ENCODE measurements around the gene LSM14A.
"Not testable (repeated sequence)": the region's sequence is repeated elsewhere in the genome, so short reads cannot be mapped to it uniquely, and the experiment has no call there.

The LSM14A gene

DNA sequence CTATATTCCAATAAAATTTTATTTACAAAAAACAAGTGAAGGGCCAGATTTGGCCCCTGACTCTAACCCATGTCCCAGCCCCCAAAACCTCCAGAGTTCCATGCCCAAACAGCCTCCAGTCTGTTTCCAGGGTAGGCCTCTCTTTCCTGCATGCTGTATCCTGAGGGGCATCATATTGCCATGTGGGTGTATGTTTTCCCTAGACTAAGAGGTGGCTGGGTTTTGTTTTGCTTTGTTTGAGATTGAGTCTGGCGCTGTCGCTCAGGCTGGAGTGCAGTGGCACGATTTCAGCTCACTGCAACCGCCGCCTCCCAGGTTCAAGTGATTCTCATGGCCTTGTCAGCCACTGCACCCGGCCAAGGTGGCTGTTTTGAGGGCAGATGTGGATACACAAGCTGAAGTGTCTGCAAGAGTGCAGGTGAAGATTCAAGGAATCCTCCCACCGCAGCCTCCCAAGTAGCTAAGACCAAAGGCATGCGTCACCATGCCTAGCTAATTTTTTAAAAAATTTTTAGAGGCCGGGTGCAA lies 23.6 kb upstream of the LSM14A start:
- no peak for DNase-seq (ENCODE audit: low spot score)
- in situ Hi-C loops (cut with MboI; ENCODE audit: low sequenced_read_pairs, unreplicated experiment), result no loop called here
- TF ChIP-seq, protein P1, sequence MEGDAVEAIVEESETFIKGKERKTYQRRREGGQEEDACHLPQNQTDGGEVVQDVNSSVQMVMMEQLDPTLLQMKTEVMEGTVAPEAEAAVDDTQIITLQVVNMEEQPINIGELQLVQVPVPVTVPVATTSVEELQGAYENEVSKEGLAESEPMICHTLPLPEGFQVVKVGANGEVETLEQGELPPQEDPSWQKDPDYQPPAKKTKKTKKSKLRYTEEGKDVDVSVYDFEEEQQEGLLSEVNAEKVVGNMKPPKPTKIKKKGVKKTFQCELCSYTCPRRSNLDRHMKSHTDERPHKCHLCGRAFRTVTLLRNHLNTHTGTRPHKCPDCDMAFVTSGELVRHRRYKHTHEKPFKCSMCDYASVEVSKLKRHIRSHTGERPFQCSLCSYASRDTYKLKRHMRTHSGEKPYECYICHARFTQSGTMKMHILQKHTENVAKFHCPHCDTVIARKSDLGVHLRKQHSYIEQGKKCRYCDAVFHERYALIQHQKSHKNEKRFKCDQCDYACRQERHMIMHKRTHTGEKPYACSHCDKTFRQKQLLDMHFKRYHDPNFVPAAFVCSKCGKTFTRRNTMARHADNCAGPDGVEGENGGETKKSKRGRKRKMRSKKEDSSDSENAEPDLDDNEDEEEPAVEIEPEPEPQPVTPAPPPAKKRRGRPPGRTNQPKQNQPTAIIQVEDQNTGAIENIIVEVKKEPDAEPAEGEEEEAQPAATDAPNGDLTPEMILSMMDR (IDR thresholded peaks at IDR 0.05; ENCODE audit: borderline replicate concordance, control extremely low read depth, extremely low read depth, insufficient read depth, missing control alignments), result no peak

DNA sequence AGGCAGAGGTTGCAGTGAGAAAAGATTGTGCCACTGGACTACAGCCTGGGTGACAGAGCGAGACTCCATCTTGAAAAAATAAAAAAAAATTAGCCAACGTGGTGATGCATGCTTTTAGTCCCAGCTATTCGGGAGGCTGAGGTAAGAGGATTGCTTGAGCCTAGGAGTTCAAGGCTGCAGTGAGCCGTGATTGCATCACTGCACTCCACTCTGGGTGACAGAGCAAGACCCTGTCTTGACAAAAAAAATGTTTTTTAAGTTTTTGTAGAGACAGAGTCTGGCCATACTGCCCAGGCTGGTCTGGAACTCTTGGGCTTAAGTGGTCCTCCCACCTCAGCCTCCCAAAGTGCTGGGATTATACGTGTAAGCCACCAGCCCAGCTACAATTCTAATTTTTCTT lies 22.4 kb upstream of the LSM14A start:
- DNase-seq (ENCODE audit: low spot score), result no peak
- TF ChIP-seq, protein P1 (IDR thresholded peaks at IDR 0.05; ENCODE audit: borderline replicate concordance, control extremely low read depth, extremely low read depth, insufficient read depth, missing control alignments), result no peak
- in situ Hi-C loops (cut with MboI; ENCODE audit: low sequenced_read_pairs, unreplicated experiment), result no loop called here

DNA sequence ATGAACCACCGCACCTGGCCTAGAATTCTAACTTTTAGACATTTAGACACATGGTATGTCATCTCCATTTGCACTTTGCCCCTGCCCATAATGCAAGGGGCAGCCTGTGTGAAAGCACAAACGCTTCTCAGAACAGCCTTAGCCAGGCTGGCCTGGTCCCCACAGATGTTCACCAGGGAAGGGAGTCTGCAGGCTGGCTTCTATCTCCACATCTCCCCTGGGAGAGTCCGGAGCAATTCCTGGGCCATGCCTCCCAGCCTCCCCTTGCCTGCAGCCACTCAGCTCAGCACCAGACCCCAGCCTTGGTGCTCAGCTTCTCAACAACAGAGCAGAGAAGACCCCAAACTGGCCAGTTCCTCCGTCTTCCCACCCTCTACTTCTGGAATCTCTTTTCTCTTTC lies 21.7 kb upstream of the LSM14A start:
- TF ChIP-seq, protein P1 (IDR thresholded peaks at IDR 0.05; ENCODE audit: borderline replicate concordance, control extremely low read depth, extremely low read depth, insufficient read depth, missing control alignments), result no peak
- no peak for DNase-seq (ENCODE audit: low spot score)
- in situ Hi-C loops (cut with MboI; ENCODE audit: low sequenced_read_pairs, unreplicated experiment), result no loop called here

DNA sequence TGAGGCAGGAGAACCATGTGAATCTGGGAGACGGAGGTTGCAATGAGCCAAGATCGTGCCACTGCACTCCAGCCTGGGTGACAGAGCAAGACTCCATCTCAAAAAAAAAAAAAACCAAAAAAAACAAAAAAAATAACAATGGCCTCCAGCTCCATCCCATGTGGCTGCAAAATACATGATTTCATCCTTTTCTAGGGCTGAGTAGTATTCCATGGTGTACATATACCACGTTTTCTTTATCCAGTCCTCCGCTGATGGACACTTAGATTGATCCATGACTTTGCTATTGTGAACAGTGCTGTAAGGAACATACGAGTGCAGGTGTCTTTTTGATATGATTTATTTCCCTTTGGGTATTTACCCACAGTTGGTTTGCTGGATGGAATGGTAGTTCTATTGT lies 20.9 kb upstream of the LSM14A start:
- DNase-seq (ENCODE audit: low spot score), result no peak
- in situ Hi-C loops (cut with MboI; ENCODE audit: low sequenced_read_pairs, unreplicated experiment), result no loop called here
- TF ChIP-seq, protein P1 (IDR thresholded peaks at IDR 0.05; ENCODE audit: borderline replicate concordance, control extremely low read depth, extremely low read depth, insufficient read depth, missing control alignments), result no peak

DNA sequence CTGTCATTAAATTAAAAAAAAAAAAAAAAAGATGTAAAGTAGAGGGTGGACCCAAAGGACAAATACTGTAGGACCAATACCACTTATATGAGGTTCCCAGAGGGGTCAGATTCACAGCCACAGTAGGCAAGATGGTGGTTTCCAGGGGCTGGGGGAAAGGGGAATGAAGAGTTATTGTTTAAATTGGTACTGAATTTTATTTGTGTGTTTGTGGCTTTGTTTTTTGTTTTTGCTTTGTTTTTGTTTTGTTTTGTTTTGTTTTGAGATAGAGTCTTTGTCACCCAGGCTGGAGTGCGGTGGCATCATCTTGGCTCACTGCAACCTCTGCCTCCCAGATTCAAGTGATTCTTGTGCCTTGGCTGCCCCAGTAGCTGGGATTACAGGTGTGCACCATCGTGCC lies 17.9 kb upstream of the LSM14A start:
- no peak for DNase-seq (ENCODE audit: low spot score)
- in situ Hi-C loops (cut with MboI; ENCODE audit: low sequenced_read_pairs, unreplicated experiment), result no loop called here
- TF ChIP-seq, protein P1 (IDR thresholded peaks at IDR 0.05; ENCODE audit: borderline replicate concordance, control extremely low read depth, extremely low read depth, insufficient read depth, missing control alignments), result no peak

GRCh38 chr19:34155686-34156085 lies 16.6 kb upstream of the LSM14A start:
- TF ChIP-seq, protein P1 (IDR thresholded peaks at IDR 0.05; ENCODE audit: borderline replicate concordance, control extremely low read depth, extremely low read depth, insufficient read depth, missing control alignments), result no peak
- no peak for DNase-seq (ENCODE audit: low spot score)
- in situ Hi-C loops (cut with MboI; ENCODE audit: low sequenced_read_pairs, unreplicated experiment), result no loop called here

- in situ Hi-C loops (cut with MboI; ENCODE audit: low sequenced_read_pairs, unreplicated experiment); DNase-seq (ENCODE audit: low spot score): not testable (repeated sequence)
Measured at GRCh38 chr19:34158966-34159365, 13.3 kb upstream of the LSM14A start.

DNA sequence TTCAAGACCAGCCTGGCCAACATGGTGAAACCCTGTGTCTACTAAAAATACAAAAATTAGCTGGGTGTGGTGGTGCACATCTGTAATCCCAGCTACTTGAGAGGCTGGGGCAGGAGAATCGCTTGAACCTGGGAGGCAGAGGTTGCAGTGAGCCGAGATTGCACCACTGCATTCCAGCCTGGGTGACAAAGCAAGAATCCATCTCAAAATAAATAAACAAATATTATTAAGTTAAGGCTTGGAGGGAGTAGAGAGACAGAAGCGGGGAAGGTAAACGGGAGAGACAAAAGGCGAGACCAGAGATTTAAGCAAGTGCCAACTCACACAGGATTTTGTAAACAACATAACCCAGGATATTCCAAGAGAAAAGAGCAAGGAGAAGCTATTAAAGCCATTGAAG lies 12.8 kb upstream of the LSM14A start:
- DNase-seq (ENCODE audit: low spot score); in situ Hi-C loops (cut with MboI; ENCODE audit: low sequenced_read_pairs, unreplicated experiment): not testable (repeated sequence)

GRCh38 chr19:34161902-34162301 lies 10.4 kb upstream of the LSM14A start:
- DNase-seq (ENCODE audit: low spot score); in situ Hi-C loops (cut with MboI; ENCODE audit: low sequenced_read_pairs, unreplicated experiment): not testable (repeated sequence)

Measured in GM13976 (cell line).